ENCODE data around the gene DPP10.

The DPP10 gene

GRCh38 chr2:115161081-115161770 lies 718.8 kb downstream of the DPP10 start:
- no peak for DNase-seq (ENCODE audit: low read depth)

GRCh38 chr2:115161771-115162493 lies 719.5 kb downstream of the DPP10 start:
- DNase-seq (ENCODE audit: low read depth), result no peak

GRCh38 chr2:115162494-115163293 lies 720.3 kb downstream of the DPP10 start:
- no peak for DNase-seq (ENCODE audit: low read depth)

GRCh38 chr2:115163572-115163971 lies 721.1 kb downstream of the DPP10 start:
- DNase-seq (ENCODE audit: low read depth), result no peak

GRCh38 chr2:115165529-115166109 lies 723.2 kb downstream of the DPP10 start:
- DNase-seq (ENCODE audit: low read depth), result no peak

GRCh38 chr2:115168457-115168856 lies 726.0 kb downstream of the DPP10 start:
- DNase-seq (ENCODE audit: low read depth), result no peak

- DNase-seq (ENCODE audit: low read depth), result no peak
Observed at GRCh38 chr2:115169814-115170213, 727.4 kb downstream of the DPP10 start.

- DNase-seq (ENCODE audit: low read depth), result no peak
Observed at GRCh38 chr2:115171751-115172150, 729.3 kb downstream of the DPP10 start.

GRCh38 chr2:115174651-115175050 lies 732.2 kb downstream of the DPP10 start:
- no peak for DNase-seq (ENCODE audit: low read depth)

GRCh38 chr2:115183144-115183543 lies 740.7 kb downstream of the DPP10 start:
- DNase-seq (ENCODE audit: low read depth), result no peak

GRCh38 chr2:115190459-115190858 lies 748.0 kb downstream of the DPP10 start:
- DNase-seq (ENCODE audit: low read depth), result no peak

- no peak for DNase-seq (ENCODE audit: low read depth)
Observed at GRCh38 chr2:115194623-115195022, 752.2 kb downstream of the DPP10 start.

- DNase-seq (ENCODE audit: low read depth), result no peak
Observed at GRCh38 chr2:115196587-115196986, 754.1 kb downstream of the DPP10 start.

- DNase-seq (ENCODE audit: low read depth), result no peak
Observed at GRCh38 chr2:115199966-115200365, 757.5 kb downstream of the DPP10 start.

- no peak for DNase-seq (ENCODE audit: low read depth)
Observed at GRCh38 chr2:115201386-115201785, 758.9 kb downstream of the DPP10 start.

- DNase-seq (ENCODE audit: low read depth), result no peak
Observed at GRCh38 chr2:115208493-115209164, 766.2 kb downstream of the DPP10 start.

GRCh38 chr2:115214050-115214449 lies 771.6 kb downstream of the DPP10 start:
- DNase-seq (ENCODE audit: low read depth), result no peak

- DNase-seq (ENCODE audit: low read depth), result no peak
Observed at GRCh38 chr2:115219296-115219695, 776.9 kb downstream of the DPP10 start.

- DNase-seq (ENCODE audit: low read depth), result no peak
Observed at GRCh38 chr2:115234186-115234585, 791.7 kb downstream of the DPP10 start.

GRCh38 chr2:115234737-115235136 lies 792.3 kb downstream of the DPP10 start:
- DNase-seq (ENCODE audit: low read depth), result no peak

GRCh38 chr2:115248066-115248465 lies 805.6 kb downstream of the DPP10 start:
- no peak for DNase-seq (ENCODE audit: low read depth)

GRCh38 chr2:115277366-115277765 lies 834.9 kb downstream of the DPP10 start:
- DNase-seq (ENCODE audit: low read depth), result no peak

Measured in T-helper 22 cell (primary cell).